HepG2 (cell line): ENCODE measurements around the gene NONO. TPM values are rescaled to one million over a fixed set of nuclear protein-coding genes. Genes with fewer than 3 reads are reported as not detected.

Source experiments
- ATAC-seq: fragments of 200-7000 bp; cut with Tn5 transposase; 3 replicates; pipeline ENCODE4 v1.9.1; 2020; ENCODE audit warnings: mild to moderate bottlenecking, moderate library complexity
- BruUV-seq: library from RNA; stranded (reverse); fragments of 400-500 nt; replicated peaks from 2 replicates; lab custom pipeline; 2021; lab: Mats Ljungman, UMichigan
- CTCF ChIA-PET: fragments of 300-600 bp; formaldehyde crosslinking; extraction: SDS; loops from one replicate; lab custom pipeline; 2021; ENCODE audit warnings: low total read pairs, inconsistent platforms, low intra/inter-chr PET ratio; lab: Yijun Ruan, JAX
- POLR2A ChIA-PET: fragments of 350-600 bp; sonication (Branson Sonifier 250); formaldehyde crosslinking; loops from one replicate; lab custom pipeline; 2020; ENCODE audit warnings: antibody characterized with exemption, inconsistent platforms; lab: Yijun Ruan, JAX
- DNase-seq: peaks from one replicate; pipeline ENCODE4 v3.0.0-alpha.2; 2015; ENCODE audit warnings: low spot score
- FAIRE-seq: peaks from 3 replicates; lab custom pipeline; 2011; peaks lifted over from hg19 to GRCh38; lab: Jason Lieb, UNC
- H2AFZ ChIP-seq: one replicate; pipeline ENCODE4 v1.6.1; 2011; ENCODE audit warnings: low read length, inconsistent platforms
- H3K27ac ChIP-seq: fragments of 300-600 bp; 3 replicates; pipeline ENCODE4 v1.8.0; 2011; ENCODE audit warnings: mixed run types, mild to moderate bottlenecking, mixed read lengths, low read length, inconsistent platforms; ENCODE audit not compliant: insufficient read depth; ENCODE audit errors: extremely low read length
- H3K27me3 ChIP-seq, 2 experiments: fragments of 200-600 bp in 1 of 2; 2 replicates in 1 of 2; 3 replicates in 1 of 2; pipeline versions ENCODE4 v1.6.0 to v1.8.0; 2011; ENCODE audit warnings: low read length in 2 of 2, mild to moderate bottlenecking in 2 of 2, moderate library complexity in 2 of 2, inconsistent platforms in 1 of 2; ENCODE audit not compliant: insufficient read depth in 2 of 2, control insufficient read depth in 1 of 2
- H3K36me3 ChIP-seq, 2 experiments: fragments of 200-600 bp in 1 of 2; replicated peaks in 1 of 2; 2 replicates in 1 of 2; 3 replicates in 1 of 2; pipeline versions ENCODE4 v1.5.1 to v1.8.0; 2011; ENCODE audit warnings: low read length in 2 of 2, inconsistent platforms in 1 of 2; ENCODE audit not compliant: insufficient read depth in 2 of 2, control insufficient read depth in 1 of 2
- H3K4me1 ChIP-seq: 2 replicates; pipeline ENCODE4 v1.5.1; 2012; ENCODE audit warnings: low read length, inconsistent platforms; ENCODE audit not compliant: insufficient read depth
- H3K4me2 ChIP-seq: 2 replicates; pipeline ENCODE4 v1.6.0; 2011; ENCODE audit warnings: low read depth, low read length, inconsistent platforms
- H3K4me3 ChIP-seq, 3 experiments: fragments of 200-600 bp in 1 of 3; sonication (generic), shearing (Covaris generic) in 1 of 3; replicated peaks in 1 of 3; 2 replicates each; pipeline ENCODE4 v1.5.1; 2011 to 2016; ENCODE audit warnings: low read length in 3 of 3, inconsistent platforms in 2 of 3, low read depth in 2 of 3, mild to moderate bottlenecking in 2 of 3, control low read depth in 1 of 3, mixed read lengths in 1 of 3; ENCODE audit not compliant: insufficient read depth in 1 of 3
- H3K79me2 ChIP-seq: one replicate; pipeline ENCODE4 v1.6.1; 2011; ENCODE audit warnings: low read length, inconsistent platforms; ENCODE audit not compliant: insufficient read depth
- H3K9ac ChIP-seq: 2 replicates; pipeline ENCODE4 v1.6.0; 2011; ENCODE audit warnings: mild to moderate bottlenecking, low read depth, low read length, inconsistent platforms; ENCODE audit not compliant: insufficient read depth
- H3K9me3 ChIP-seq: 2 replicates; pipeline ENCODE4 v1.5.1; 2012; ENCODE audit warnings: mild to moderate bottlenecking, low read length
- H4K20me1 ChIP-seq: 2 replicates; pipeline ENCODE4 v1.6.0; 2011; ENCODE audit warnings: inconsistent platforms, mild to moderate bottlenecking, low read length, moderate library complexity; ENCODE audit not compliant: insufficient read depth
- ARID5B ChIP-seq: IDR thresholded peaks from 2 replicates; pipeline ENCODE4 v1.4.0; 2020; ENCODE audit warnings: mild to moderate bottlenecking, missing genetic modification reagents
- HNRNPLL ChIP-seq: fragments of 200-400 bp; formaldehyde crosslinking; IDR thresholded peaks from 2 replicates; pipeline ENCODE4 v1.6.1; 2017; ENCODE audit warnings: mild to moderate bottlenecking, low read depth, low read length; ENCODE audit not compliant: poor library complexity, severe bottlenecking
- HOXA5 ChIP-seq: sonication (generic); formaldehyde crosslinking; IDR thresholded peaks from 2 replicates; pipeline ENCODE4 v1.4.0; 2020; ENCODE audit warnings: missing genetic modification reagents
- SIN3A ChIP-seq: IDR thresholded peaks from 2 replicates; pipeline ENCODE4 v1.6.1; 2011; ENCODE audit warnings: low read depth, mild to moderate bottlenecking, control low read depth, low read length, borderline replicate concordance
- SNAPC5 ChIP-seq: sonication (generic); formaldehyde crosslinking; IDR thresholded peaks from 2 replicates; pipeline ENCODE4 v1.8.1; 2023; ENCODE audit warnings: mild to moderate bottlenecking, missing genetic modification reagents, borderline replicate concordance
- STAG1 ChIP-seq: sonication (generic); formaldehyde crosslinking; IDR thresholded peaks from 2 replicates; pipeline ENCODE4 v1.4.0; 2020; ENCODE audit warnings: missing genetic modification reagents
- ZBTB8A ChIP-seq: sonication (generic); formaldehyde crosslinking; IDR thresholded peaks from 2 replicates; pipeline ENCODE4 v1.4.0; 2020; ENCODE audit warnings: mild to moderate bottlenecking, low read depth, missing genetic modification reagents, borderline replicate concordance
- ZNF576 ChIP-seq: sonication (generic); formaldehyde crosslinking; IDR thresholded peaks from 2 replicates; pipeline ENCODE4 v1.4.0; 2020; ENCODE audit warnings: mild to moderate bottlenecking, missing genetic modification reagents
- WGBS: methylation state at CpG from one replicate; pipeline ENCODE4 v1.1.6; 2017; ENCODE audit warnings: low lambda C conversion rate; 5-methylcytosine and 5-hydroxymethylcytosine counted together
- in situ Hi-C: cut with HindIII; loops from 2 replicates; pipeline ENCODE4 v1.10.0; 2017; ENCODE audit warnings: low pct_unique_long_range_greater_than_20kb; ENCODE audit not compliant: extremely low pct_ligation_motif_present
- intact Hi-C: fragments of 100-400 bp; cut with micrococcal nuclease; formaldehyde crosslinking; loops from one replicate; pipeline ENCODE4 v1.10.0; 2022; ENCODE audit not compliant: unreplicated experiment
- polyA plus RNA-seq, 8 experiments: library from polyadenylated mRNA; depleted of rRNA in 3 of 8; stranded (reverse) in 7 of 8; unstranded in 1 of 8; fragments of >200 nt; fragmentation: Illumina TruSeq in 4 of 8; extraction: Trizol in 4 of 8; gene quantifications; 2 replicates each; pipeline versions ENCODE4 v1.2.1 to v1.2.3, GENCODE V29; 2011 to 2016; ENCODE audit warnings: low read depth in 4 of 8, missing spikeins in 1 of 8, mixed read lengths in 1 of 8; ENCODE audit not compliant: insufficient read depth in 1 of 8
- total RNA-seq, 5 experiments: library from RNA; depleted of rRNA; stranded (reverse); fragments of >200 nt; fragmentation: Illumina TruSeq; extraction: Trizol; gene quantifications; 2 replicates each; pipeline ENCODE4 v1.2.3, GENCODE V29; 2016; ENCODE audit warnings: low read depth in 1 of 5

Gene NONO
- total and polyA plus RNA-seq, 2 of the 13 experiments (the other 11 are each of a cell fraction or from before 2014, with no cell fraction given), result 408 to 605 TPM

- ChIA-PET POLR2A (interaction anchor here (1.1 to 1.8 kb wide), 3 partner anchors 9 to 17 kb away, joined by 3 to 5 read pairs (median 4); partner anchors contain the start of gene ZMYM3), CTCF (no interaction called here)
- ATAC-seq (no peak), FAIRE-seq (no peak), DNase-seq (no peak)
- H3K27ac ChIP-seq, result no peak overlapping the region
- no peak overlapping the region for H3K9ac ChIP-seq
- intact Hi-C loops, result no loop called here
- H2AFZ ChIP-seq, result no peak overlapping the region
- TF ChIP-seq ZBTB8A, result no peak
- no peak for TF ChIP-seq HNRNPLL
- no peak for TF ChIP-seq SIN3A
- TF ChIP-seq SNAPC5 (CRISPR knock-in tag), result no peak
- TF ChIP-seq ZNF576 (CRISPR knock-in tag), result no peak
- TF ChIP-seq ARID5B (CRISPR knock-in tag), result no peak
- TF ChIP-seq HOXA5, result no peak
- TF ChIP-seq STAG1, result no peak
- TF ChIP-seq, all 625 proteins: peak for 0
- in situ Hi-C loops, result no loop called here
- no peak overlapping the region for H3K4me2 ChIP-seq
- H3K36me3 ChIP-seq, result peaks cover 13 to 51% of the 10 kb centered on the region in 2 experiments
- no peaks in the 10 kb centered on the region for H4K20me1 ChIP-seq
- no peaks in the 10 kb centered on the region for H3K9me3 ChIP-seq
- H3K79me2 ChIP-seq, result no peaks in the 10 kb centered on the region
- no peak overlapping the region for H3K4me3 ChIP-seq
- no peaks in the 10 kb centered on the region for H3K4me1 ChIP-seq
- 91% methylated on average over 6 of the region's 9 CpGs for WGBS
- BruUV-seq, result no TSS peak
- H3K27me3 ChIP-seq, result no peaks in the 10 kb centered on the region
These were observed 38.9 kb upstream of the NONO start for GRCh38 chrX:71244359-71245128.
